SKM-1 treated with dmso at 0.1 percent for 144 hours (cell line): ENCODE data around the gene ZNF652.
A peak's percentile ranks its signal among the peaks of the same experiment; 100 is the strongest.

Experiments used
- DNase-seq: peaks from one replicate; lab custom pipeline; 2025; ENCODE audit not compliant: unreplicated experiment; lab: John Stamatoyannopoulos, UW

The ZNF652 gene

DNA sequence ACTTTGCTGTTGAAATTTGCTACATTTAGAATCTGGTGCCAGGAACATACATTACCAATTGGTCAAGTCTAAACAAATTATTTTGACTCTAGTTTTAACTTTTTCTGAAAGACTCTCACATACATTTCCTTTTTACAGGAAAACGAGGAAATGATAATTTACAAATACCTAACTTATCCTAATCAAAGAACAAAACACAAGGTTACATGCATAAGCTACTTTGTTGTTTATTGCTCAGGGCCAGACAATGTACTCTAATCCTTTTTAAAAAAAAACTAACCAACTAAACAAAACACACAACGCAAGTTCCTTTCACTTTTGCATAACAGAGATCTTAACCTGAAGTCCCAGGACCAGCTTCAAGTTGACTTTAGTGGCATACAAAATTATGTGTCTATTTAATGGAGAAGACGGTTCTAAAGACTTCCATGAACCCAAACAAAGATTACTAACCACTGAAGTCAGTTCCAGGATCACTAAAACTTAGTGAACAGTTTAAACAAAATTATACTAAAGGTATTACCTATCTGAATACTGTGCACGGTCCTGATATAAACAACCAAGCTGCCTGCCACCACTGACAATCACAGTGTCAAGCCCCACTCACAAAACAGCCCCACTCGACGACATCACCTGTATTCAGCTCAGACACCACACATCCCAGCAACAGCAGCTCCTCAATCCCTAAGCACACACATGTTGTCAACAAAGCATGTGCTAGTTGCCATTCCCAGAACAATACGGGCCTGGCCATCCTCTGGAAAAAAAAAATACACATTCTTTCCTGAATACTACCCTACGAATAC is 1.9 kb downstream of the ZNF652 start:
- no peak for DNase-seq

DNA sequence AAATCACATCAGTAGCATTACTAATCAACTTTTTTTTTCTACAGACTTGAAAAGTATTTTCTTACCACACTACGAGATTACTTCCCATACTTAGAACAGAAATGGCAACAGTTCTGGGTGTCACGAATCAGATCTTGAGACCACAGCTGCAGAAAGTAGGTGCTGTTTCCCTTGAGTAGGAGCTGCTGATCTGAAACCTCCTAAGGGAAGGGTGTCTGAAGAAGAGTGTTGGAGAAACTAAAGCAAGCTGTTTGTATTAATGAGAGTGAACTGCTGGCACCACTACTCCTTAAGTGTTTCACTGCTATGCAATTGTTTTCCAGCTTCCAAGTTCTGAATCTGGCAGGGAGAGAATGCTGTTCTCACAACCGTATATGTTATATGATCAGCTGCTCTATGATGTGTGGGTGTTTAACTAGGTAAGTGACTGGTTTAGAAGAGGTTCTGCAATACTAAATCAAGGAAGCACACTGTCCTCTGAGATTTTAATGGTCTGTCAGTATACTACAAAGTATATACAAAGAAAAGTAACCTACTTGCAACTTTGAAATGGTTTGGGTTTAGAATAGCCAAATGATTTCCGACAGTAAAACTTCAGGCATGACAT is 3.3 kb downstream of the ZNF652 start:
- no peak for DNase-seq

DNA sequence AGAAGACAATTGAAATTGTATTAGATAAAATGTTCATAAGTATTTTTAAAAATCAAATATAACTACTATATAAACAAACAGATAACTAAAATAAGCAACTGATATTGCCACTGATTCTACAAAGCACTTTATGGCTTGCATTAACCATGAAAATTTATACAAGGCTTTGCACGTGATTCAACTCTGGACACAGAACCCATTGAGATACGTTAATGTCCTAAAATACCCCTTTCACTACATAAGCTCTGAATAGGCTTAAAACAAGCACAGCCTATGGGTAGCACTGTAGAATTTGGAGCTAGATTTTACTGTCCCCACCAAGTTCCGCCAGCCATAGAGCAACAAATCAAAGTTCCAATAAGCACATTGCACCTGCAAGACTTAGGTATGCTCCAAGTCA is 4.5 kb downstream of the ZNF652 start:
- DNase-seq, result no peak

DNA sequence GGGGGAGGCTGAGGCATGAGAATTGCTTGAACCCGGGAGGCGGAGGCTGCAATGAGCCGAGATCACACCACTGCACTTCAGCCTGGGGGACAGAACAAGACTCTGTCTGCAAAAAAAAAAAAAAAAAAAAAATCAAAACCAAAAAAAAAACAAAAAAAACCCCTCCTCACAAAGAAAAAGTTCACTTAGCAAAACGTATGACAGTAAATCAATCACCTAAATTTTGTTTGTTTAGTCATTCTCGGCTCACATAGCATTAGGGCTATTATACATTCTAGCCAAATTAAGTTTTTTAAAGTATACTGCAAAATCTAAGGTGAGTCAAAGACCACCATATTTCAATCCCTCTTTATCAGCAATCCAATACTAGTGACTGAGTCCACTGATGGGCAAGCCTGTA is 5.7 kb downstream of the ZNF652 start:
- DNase-seq, result no peak

DNA sequence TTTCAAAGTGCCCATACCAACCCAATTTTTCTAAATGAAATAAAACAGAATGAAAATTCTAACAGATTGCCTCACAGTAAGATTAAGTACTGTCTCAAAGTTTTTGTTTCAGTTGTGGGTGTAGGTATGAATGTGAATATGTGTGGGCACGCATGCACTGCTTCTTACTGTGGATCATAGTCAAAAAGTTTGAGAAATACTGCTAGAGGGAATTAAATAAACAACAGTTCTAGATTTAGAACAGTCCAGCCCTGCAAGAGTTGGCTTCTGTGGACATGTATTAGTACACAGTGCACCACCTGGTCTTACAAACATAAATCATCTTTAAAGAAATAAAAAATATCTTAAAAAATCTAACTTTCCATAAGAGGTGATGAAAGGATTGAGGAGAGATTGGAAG is 8.4 kb downstream of the ZNF652 start:
- DNase-seq, result no peak

DNA sequence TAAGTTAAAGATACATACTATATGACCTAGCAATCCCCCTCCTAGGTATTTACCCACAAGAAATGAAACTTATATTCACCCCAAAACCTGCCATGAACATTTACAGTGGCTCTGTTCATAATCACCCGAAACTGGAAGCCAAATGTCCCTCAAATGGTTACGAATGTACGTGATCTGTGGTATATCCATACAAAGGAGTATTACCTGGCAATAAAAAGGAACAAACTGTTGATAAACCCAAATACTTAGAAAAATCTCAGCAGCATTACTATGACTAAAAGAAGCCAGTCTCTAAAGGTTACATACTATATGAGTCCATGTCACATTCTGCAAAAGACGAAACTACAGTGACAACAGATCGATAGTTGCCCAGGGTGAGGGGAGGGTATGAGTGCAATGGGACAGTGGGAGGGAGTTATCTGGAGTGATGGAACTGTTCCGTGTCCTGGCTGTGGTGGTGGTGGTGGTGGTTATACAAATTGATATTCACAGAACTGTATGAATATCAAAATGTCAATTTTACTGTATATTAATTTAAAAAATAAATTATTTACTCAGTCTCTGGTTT is 9.4 kb downstream of the ZNF652 start:
- no peak for DNase-seq

DNA sequence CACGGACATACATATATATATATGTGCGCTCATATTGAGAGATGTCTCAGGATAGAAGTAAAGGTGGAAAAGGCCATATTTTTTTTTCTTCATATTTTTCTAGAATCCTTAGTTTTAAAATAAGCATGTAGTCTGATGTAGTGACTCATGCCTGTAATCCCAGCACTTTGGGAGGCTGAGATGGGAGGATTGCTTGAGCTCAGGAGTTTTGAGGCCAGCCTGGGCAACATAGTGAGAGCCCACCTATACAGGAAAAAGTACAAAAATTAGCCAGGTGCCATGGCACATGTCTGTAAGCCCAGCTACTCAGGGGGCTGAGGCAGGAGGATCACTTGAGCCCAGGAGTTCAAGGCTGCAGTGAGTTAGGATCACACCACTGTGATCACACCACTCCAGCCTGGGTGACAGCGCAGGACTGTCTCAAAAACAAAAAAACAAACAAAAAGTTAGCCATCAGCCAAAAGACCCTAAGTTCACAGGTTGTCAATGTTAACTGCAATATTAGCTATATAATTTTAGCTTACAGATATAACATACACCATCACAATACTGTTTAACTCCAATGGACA is 10.4 kb downstream of the ZNF652 start:
- no peak for DNase-seq

DNA sequence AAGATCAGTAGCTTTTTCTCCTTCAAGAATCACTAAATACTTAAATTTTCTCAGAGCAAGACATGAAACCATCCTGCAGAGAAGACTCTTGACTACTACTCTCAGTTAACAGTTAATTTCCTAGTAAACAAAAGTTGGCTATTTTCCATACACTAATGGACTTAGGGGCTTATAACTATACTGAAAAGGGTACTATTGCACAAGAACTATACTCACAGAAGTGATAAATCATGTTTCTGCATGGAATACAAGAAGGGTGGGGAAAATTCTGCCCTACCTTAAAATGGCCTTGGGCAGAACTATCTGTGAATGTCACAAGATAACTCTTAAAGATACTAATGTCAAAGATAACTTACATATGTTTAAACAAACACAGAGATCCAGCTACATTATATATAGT is 12.5 kb downstream of the ZNF652 start:
- no peak for DNase-seq

DNA sequence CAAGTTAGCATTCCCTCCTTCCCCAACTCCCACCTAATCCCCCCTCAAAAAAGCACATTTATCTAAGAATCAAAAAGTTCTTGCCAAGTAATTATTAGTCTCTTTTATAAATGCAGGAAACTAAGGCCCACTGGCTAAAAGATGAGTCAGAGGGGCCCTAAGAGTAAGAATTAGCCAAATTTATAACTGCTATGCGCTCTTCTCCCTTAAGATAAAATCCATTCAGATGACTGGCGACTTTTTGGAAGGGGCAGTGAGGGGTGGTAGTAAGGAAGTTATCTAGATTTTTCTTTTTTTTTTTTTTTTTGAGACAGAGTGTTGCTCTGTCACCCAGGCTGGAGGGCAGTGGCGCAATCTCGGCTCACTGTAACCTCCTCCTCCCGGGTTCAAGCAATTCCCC is 17.1 kb downstream of the ZNF652 start:
- no peak for DNase-seq

DNA sequence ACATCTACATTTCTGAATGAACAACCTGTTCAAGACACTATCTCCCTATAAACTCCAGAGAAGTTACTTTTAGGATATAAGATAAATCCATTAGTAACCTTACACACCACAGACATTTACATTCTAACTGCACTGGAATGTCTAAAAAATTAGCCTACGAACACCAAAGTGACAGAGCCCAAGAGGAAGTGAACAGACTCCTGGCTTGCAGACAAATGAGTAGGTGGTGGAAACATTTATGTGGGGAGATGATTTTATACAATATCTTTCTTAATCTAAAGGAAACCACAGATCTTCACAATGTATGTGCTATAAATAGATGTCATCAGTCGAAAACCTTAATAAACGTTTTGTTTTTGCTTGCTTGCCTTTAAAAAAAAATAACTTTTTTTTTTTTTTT is 18.8 kb downstream of the ZNF652 start:
- no peak for DNase-seq

DNA sequence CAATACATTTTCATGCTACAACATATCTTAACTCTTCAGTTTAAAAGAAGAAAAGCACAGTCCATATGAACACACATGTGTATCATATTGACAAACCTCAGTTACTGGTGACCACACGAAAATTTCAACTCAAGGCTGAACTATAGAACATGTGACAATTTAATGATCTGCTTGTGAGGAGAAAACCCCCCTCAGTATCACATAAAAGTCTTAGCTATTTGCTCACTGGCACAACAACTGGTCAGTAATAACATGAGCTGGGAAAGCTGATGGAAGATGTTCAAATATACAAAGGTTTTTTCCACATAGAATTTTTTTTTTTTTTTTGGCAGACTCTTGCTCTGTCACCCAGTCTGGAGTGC is 19.5 kb downstream of the ZNF652 start:
- no peak for DNase-seq

DNA sequence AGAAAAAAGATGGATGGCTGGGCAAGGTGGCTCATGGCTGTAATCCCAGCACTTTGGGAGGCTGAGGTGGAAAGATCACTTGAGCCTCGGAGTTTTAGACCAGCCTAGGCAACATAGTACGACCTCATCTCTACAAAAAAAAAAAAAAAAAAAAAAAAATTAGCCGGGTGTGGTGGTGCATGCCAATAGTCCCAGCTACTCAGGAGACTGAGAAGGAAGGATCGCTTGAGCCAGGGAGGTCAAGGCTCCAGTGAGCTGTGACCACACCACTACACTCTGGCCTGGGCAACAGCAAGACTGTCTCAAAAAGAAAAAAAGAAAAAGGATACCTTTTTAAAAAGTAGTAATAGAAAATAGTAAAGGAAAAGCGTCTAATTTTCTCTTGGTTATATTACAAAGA is 20.7 kb downstream of the ZNF652 start:
- no peak for DNase-seq

DNA sequence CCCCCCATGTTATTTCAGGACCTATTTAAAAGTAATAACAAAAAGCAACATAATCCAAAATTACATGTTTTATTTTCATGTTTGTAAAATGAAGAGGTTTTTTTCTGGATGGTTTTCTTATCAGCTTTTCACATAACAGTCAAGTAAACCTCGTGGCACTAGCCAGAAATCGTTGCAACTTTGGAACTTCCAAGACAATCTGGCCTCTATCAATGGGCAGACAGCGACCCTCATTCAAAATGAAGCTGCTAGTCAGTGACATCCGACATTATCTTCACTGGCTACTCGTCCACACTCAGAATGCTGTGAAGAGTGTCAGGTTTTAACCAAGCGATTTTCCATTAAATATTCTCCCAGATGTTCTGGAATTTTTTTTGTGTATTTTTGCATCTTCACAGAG is 22.7 kb downstream of the ZNF652 start:
- DNase-seq, result no peak

DNA sequence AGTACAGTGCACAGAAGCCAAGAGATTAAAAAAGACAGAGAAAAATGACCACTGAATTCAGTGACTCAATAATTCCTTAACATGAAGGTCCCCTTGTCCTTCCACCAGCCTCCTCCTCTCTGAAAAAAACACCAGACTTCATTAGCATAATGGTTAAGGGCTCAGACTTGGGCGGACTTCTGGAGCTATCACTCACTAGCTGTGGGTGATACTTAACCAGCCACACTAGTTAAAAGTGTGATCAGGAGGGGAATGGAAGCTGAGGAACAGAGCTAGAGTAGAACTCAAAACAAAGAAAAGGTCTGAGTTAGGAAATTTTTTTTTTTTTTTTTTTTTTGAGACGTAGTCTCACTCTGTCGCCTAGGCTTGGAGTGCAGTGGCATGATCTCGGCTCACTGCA is 23.2 kb downstream of the ZNF652 start:
- no peak for DNase-seq

DNA sequence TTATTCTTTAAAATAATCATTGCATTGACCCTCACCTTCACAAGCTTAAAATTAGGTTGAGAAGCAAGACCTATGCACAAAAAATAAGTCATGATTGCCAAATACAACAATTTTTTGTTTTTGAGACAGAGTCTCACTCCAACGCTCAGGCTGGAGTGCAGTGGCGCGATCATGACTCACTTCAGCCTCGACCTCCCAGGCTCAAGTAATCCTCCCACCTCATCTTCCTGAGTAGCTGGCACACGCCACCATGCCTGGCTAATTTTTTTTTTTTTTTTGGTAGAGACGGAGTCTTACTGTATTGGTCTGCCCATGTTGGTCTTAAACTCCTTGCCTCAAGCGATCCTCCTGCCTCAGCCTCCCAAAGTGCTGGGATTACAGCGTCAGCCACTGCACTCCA is 24.2 kb downstream of the ZNF652 start:
- no peak for DNase-seq

DNA sequence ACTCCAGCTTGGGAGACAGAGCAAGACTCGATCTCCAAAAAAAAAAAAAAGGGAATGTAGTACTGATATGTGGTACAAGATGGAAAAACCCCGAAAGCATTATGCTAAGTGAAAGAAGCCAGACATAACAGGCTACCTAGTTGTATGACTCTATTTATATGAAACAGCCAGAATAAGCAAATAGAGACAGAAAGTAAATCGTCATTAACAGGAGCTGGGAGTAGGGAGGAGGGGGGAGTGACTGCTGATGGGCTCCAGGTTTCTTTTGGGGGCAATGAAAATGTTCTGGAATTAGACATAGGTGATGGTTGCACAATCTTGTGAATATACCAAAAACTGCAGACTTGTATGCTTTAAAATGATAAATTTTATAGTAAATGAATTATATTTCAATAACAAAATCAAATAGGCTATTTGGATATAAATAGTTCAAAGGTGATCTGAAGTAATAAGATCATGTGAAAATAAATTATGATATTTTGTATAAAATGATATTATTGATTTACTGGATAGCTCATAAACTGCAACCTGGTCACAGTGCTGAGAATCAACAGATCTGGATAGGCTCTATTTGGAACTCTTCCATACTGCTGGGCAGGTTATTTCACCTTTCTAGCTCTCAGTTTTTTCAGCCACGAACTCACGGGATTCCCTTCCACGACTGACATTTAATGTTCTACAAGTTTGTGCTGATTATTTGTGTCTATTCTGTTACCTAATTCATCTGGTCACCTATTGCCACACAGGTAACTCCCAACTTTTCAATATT is 27.1 kb downstream of the ZNF652 start:
- DNase-seq, result no peak

DNA sequence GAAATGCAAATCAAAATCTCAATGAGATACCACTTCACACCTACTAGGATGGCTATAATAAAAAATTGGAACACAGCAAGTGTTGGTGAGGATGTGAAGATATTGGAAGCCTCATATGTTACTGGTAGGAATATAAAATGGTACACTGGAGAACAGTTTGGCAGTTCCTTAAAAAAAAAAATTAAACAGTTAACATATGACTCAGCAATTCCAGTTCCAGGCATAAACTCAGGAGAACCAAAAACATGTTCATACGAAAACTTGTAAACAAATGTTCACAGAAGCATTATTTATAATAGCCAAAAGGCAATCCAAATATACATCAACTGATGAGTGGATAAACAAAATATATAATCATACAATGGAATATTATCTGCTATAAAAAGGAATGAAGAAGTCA is 28.2 kb downstream of the ZNF652 start:
- no peak for DNase-seq

DNA sequence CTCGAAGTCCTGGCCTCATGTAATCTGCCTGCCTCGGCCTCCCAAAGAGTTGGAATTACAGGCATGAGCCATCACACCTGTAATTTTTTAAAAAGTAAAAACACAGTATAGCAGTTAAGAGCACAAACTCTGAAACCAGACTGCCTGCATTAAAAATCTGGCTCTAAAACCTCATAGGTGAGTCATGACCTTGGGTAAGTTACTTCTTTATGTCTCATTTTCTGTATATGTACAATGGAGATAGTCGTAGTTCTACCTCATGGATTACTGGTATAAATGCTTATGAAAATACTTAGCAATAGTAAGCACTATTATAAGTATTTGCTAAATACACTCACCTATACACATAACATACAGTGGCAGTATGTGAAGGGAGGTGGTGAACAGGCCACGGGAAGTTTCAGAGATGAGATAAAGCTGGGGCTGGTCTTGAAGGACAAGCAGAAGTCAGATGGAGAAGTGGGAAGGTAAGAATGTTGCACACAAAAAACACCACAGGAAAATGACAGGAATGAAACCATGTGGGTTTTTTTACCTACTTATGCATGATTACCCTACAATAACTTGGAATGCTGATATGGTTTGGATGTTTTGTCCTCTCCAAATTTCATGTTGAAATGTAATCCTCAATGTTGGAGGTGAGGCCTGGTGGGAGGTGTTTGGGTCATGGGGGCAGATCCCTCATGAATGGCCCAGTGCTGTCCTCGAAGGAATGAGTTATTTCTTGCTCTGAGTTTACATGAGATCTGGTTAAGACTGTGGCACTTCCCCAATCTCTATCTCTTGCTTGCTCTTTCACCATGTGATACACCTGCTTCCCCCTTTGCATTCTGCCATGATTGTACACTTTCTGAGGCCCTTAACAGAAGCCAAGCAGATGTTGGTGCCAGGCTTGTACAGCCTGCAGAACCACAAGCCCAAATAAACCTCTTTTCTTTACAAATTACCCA is 33.9 kb downstream of the ZNF652 start:
- DNase-seq, result peak; percentile 82

DNA sequence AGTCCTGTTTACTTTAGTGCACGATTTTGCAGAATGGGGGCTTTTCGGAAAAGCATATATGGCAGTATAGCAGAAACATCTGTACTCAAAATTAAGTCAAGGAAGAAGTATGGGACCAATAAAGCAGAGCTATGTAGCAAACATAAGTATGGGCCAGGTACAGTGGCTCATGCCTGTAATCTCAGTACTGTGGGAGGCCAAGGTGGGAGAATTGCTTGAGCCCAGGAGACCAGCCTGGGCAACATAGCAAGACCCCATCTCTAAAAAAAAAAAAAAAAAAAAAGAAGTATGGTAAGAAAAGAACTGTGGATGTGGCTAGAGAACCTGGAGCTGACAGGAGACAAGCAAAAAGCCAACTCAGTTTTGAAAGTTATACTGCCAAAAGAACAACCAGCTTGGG is 36.1 kb downstream of the ZNF652 start:
- no peak for DNase-seq

DNA sequence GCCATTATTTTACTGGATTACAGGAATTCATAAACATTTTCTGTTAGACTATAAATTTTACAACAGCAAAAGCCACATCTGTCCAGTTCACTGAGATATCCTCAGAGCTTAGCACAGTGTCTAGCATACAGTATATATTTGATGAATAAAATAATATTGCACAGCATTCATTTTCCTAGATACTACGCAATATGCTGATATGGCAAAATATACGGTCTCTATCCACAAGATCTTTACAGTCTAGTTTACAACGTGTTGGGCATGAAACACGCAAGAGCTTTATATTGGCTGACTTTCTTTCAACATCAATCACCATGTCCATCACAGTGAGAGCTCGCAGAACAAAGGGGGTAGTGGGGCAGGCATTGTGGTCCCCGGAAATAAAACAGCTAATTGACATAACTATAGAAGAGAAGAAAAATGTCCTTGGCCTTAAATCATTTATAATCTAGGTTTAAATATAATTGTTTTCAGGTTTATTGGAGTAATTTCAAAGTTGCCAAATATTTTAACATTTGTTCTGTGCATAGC is 43.5 kb downstream of the ZNF652 start:
- no peak for DNase-seq
